HCT116 (cell line): ENCODE results near the gene MUC22. TPM values are rescaled to one million over a fixed set of nuclear protein-coding genes. Genes with fewer than 3 reads are reported as not detected.

Experiments used
- ATAC-seq: fragments of 200-7000 bp; cut with Tn5 transposase; 2 replicates; pipeline ENCODE4 v1.9.1; 2020; ENCODE audit warnings: mild to moderate bottlenecking, moderate library complexity
- BruUV-seq: library from RNA; stranded (reverse); fragments of 400-500 nt; replicated peaks from 2 replicates; lab custom pipeline; 2021; lab: Mats Ljungman, UMichigan
- CTCF ChIA-PET: fragments of 300-600 bp; sonication (Branson Sonifier 250); formaldehyde crosslinking; loops from one replicate; lab custom pipeline; 2021; ENCODE audit warnings: antibody characterized with exemption; lab: Charles Lee
- POLR2A ChIA-PET: fragments of 300-600, 350-600 bp; sonication (Branson Sonifier 250); formaldehyde crosslinking; loops from one replicate; lab custom pipeline; 2021; ENCODE audit warnings: antibody characterized with exemption; lab: Charles Lee
- RAD21 ChIA-PET, 2 experiments: fragments of 300-600 bp; sonication (Branson Sonifier 250); formaldehyde crosslinking; loops; one replicate each; lab custom pipeline; 2023; ENCODE audit warnings: low total read pairs in 2 of 2; ENCODE audit not compliant: uncharacterized antibody in 2 of 2, unreplicated experiment in 2 of 2, low non-redundant PET in 1 of 2; lab: Charles Lee
- DNase-seq: peaks from one replicate; pipeline ENCODE4 v3.0.0-alpha.2; 2010; ENCODE audit warnings: low read depth, low spot score
- H2AFZ ChIP-seq: fragments of 200-600 bp; shearing (Covaris generic), sonication (generic); 2 replicates; pipeline ENCODE4 v1.6.1; 2017; ENCODE audit warnings: low read depth, mixed run types, mixed read lengths, antibody characterized with exemption, low read length; ENCODE audit not compliant: poor library complexity, severe bottlenecking
- H3K27ac ChIP-seq: 2 replicates; pipeline ENCODE4 v1.5.1; 2012; ENCODE audit warnings: low read depth, low read length
- H3K27me3 ChIP-seq: fragments of 200-600 bp; sonication (generic); 2 replicates; pipeline ENCODE4 v1.6.1; 2016; ENCODE audit warnings: mixed run types, low read length, mixed read lengths; ENCODE audit not compliant: insufficient read depth
- H3K36me3 ChIP-seq, 2 experiments: fragments of 200-500 bp in 1 of 2; fragments of 200-600 bp in 1 of 2; sonication (Bioruptor generic) in 1 of 2; sonication (generic) in 1 of 2; 2 replicates each; pipeline versions ENCODE4 v1.5.1 to v1.6.1; 2014 to 2016; ENCODE audit warnings: low read length in 2 of 2, inconsistent platforms in 1 of 2, mixed read lengths in 1 of 2, mixed run types in 1 of 2; ENCODE audit not compliant: insufficient read depth in 2 of 2, control insufficient read depth in 1 of 2
- H3K4me1 ChIP-seq, 2 experiments: fragments of 200-600 bp in 1 of 2; sonication (generic) in 1 of 2; 2 replicates each; pipeline versions ENCODE4 v1.5.1 to v1.6.1; 2012 to 2017; ENCODE audit warnings: low read length in 2 of 2, inconsistent platforms in 1 of 2, mild to moderate bottlenecking in 1 of 2, mixed read lengths in 1 of 2, mixed run types in 1 of 2, moderate library complexity in 1 of 2; ENCODE audit not compliant: insufficient read depth in 2 of 2, control insufficient read depth in 1 of 2
- H3K4me2 ChIP-seq: fragments of 200-600 bp; sonication (generic); 2 replicates; pipeline ENCODE4 v1.6.1; 2017; ENCODE audit warnings: mixed run types, low read length, mixed read lengths
- H3K4me3 ChIP-seq, 2 experiments: fragments of 200-600 bp in 1 of 2; sonication (generic) in 1 of 2; replicated peaks in 1 of 2; 2 replicates each; pipeline ENCODE4 v1.5.1; 2011 to 2016; ENCODE audit warnings: low read length in 2 of 2, control low read depth in 1 of 2, low read depth in 1 of 2, mild to moderate bottlenecking in 1 of 2, mixed read lengths in 1 of 2, mixed run types in 1 of 2
- H3K79me2 ChIP-seq: fragments of 200-600 bp; sonication (generic); 2 replicates; pipeline ENCODE4 v1.6.1; 2017; ENCODE audit warnings: mild to moderate bottlenecking, mixed run types, low read length, moderate library complexity, mixed read lengths; ENCODE audit not compliant: insufficient read depth
- H3K9ac ChIP-seq: fragments of 200-600 bp; sonication (generic); 2 replicates; pipeline ENCODE4 v1.6.1; 2016; ENCODE audit warnings: low read length, mixed read lengths
- H3K9me2 ChIP-seq: fragments of 200-600 bp; sonication (generic), shearing (Covaris generic); 2 replicates; pipeline ENCODE4 v1.6.1; 2017; ENCODE audit warnings: mixed run types, mild to moderate bottlenecking, moderate library complexity; ENCODE audit not compliant: insufficient read depth
- H3K9me3 ChIP-seq, 2 experiments: fragments of 200-500 bp in 1 of 2; fragments of 200-600 bp in 1 of 2; sonication (Bioruptor generic) in 1 of 2; sonication (generic) in 1 of 2; 2 replicates each; pipeline ENCODE4 v1.6.1; 2014 to 2017; ENCODE audit warnings: low read length in 2 of 2, mixed read lengths in 2 of 2, inconsistent platforms in 1 of 2, low read depth in 1 of 2, mild to moderate bottlenecking in 1 of 2, mixed run types in 1 of 2, moderate library complexity in 1 of 2; ENCODE audit not compliant: control insufficient read depth in 1 of 2, insufficient read depth in 1 of 2
- H4K20me1 ChIP-seq: fragments of 200-600 bp; sonication (generic), shearing (Covaris generic); 2 replicates; pipeline ENCODE4 v1.6.1; 2017; ENCODE audit warnings: mixed run types, mild to moderate bottlenecking, moderate library complexity; ENCODE audit not compliant: insufficient read depth
- ATF3 ChIP-seq: IDR thresholded peaks from 2 replicates; pipeline ENCODE4 v1.6.1; 2012
- CBX3 ChIP-seq: IDR thresholded peaks from 2 replicates; pipeline ENCODE4 v1.6.1; 2012; ENCODE audit warnings: low read depth
- CEBPB ChIP-seq: IDR thresholded peaks from 2 replicates; pipeline ENCODE4 v1.6.1; 2012; ENCODE audit warnings: low read depth
- EZH2 ChIP-seq: fragments of 200-600 bp; sonication (generic); IDR thresholded peaks from 2 replicates; pipeline ENCODE4 v1.6.1; 2017; ENCODE audit warnings: antibody characterized with exemption, mixed run types
- EZH2phosphoT487 ChIP-seq: fragments of 200-600 bp; IDR thresholded peaks from 2 replicates; pipeline ENCODE4 v1.6.1; 2018; ENCODE audit warnings: antibody characterized with exemption, borderline replicate concordance
- FOSL1 ChIP-seq: IDR thresholded peaks from 2 replicates; pipeline ENCODE4 v1.6.1; 2012; ENCODE audit warnings: low read depth
- POLR2A ChIP-seq: IDR thresholded peaks from 2 replicates; pipeline ENCODE4 v1.7.0; 2011; ENCODE audit warnings: borderline replicate concordance; ENCODE audit not compliant: insufficient read depth, insufficient read length; ENCODE audit errors: extremely low read depth
- REST ChIP-seq: IDR thresholded peaks from 2 replicates; pipeline ENCODE4 v1.6.1; 2012; ENCODE audit warnings: low read depth
- SIN3A ChIP-seq: IDR thresholded peaks from 2 replicates; pipeline ENCODE4 v1.6.1; 2012; ENCODE audit warnings: low read depth
- SP1 ChIP-seq: IDR thresholded peaks from 2 replicates; pipeline ENCODE4 v1.6.1; 2012; ENCODE audit warnings: low read depth
- SRF ChIP-seq: IDR thresholded peaks from 2 replicates; pipeline ENCODE4 v1.6.1; 2012; ENCODE audit warnings: low read depth
- ZFX ChIP-seq: fragments of 450-650 bp; IDR thresholded peaks from 2 replicates; pipeline ENCODE4 v1.6.1; 2017
- intact Hi-C: fragments of 100-400 bp; cut with micrococcal nuclease; formaldehyde crosslinking; loops from 2 replicates; pipeline ENCODE4 v1.10.0; 2022
- total RNA-seq: library from RNA; stranded (reverse); gene quantifications from one replicate; pipeline ENCODE4 v1.2.1, GENCODE V29; 2021; ENCODE audit not compliant: unreplicated experiment
- TF ChIP-seq, protein P1 (sequence below), 3 experiments: fragments of 200-600 bp in 1 of 3; sonication (generic) in 1 of 3; IDR thresholded peaks in 2 of 3; conservative IDR thresholded peaks in 1 of 3; 2 replicates each; pipeline ENCODE4 v1.5.1; 2012 to 2017; ENCODE audit warnings: low read depth in 2 of 3, low read length in 2 of 3, antibody characterized with exemption in 1 of 3, borderline replicate concordance in 1 of 3, control low read depth in 1 of 3, mild to moderate bottlenecking in 1 of 3, mixed read lengths in 1 of 3, mixed run types in 1 of 3, moderate library complexity in 1 of 3; ENCODE audit not compliant: insufficient read depth in 1 of 3

The MUC22 gene
- total RNA-seq, 1 experiment from 2014 or later = not detected

DNA sequence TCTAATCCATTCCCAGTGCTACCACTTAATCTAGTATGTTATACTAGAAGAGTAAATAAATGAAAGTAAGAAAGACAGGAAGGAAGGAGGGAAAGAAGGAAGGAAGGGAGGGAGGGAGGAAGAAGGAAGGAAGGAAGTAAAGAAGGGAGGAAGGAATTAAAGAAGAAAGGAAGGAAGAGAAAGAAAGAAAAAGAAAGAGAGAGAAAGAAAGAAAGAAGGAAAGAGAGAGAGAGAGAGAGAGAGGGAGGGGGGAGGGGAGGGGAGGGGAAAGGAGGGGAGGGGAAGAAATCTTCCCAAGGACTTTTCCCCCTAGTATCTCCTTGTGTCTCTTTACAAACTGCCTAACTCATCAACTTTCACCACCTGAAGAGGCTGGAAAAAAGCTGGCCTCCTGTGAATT lies 47.6 kb upstream of the MUC22 start:
- Histone ChIP-seq H3K9ac (no peak overlapping the region), H4K20me1 (no peaks in the 10 kb centered on the region), H3K4me3 (no peak overlapping the region), H3K79me2 (no peaks in the 10 kb centered on the region), H3K27me3 (no peaks in the 10 kb centered on the region), H3K4me2 (no peak overlapping the region), H3K9me3 (no peaks in the 10 kb centered on the region), H3K9me2 (no peaks in the 10 kb centered on the region), H3K36me3 (no peaks in the 10 kb centered on the region), H2AFZ (no peak overlapping the region), H3K27ac (no peak overlapping the region), H3K4me1 (no peaks in the 10 kb centered on the region; a peak in 1 of 4 replicates)
- ChIA-PET POLR2A (no interaction called here), CTCF (no interaction called here), RAD21 (no interaction called here)
- ATAC-seq = no peak
- no TSS peak for BruUV-seq
- TF ChIP-seq EZH2phosphoT487 = no peak
- no peak for TF ChIP-seq SP1
- no peak for TF ChIP-seq FOSL1
- TF ChIP-seq EZH2 = no peak
- TF ChIP-seq POLR2A = no peak
- TF ChIP-seq CBX3 = no peak
- TF ChIP-seq ZFX = no peak
- TF ChIP-seq ATF3 = no peak
- no peak for TF ChIP-seq SIN3A
- no peak for TF ChIP-seq CEBPB
- TF ChIP-seq REST = no peak
- TF ChIP-seq SRF = no peak
- TF ChIP-seq, protein P1, sequence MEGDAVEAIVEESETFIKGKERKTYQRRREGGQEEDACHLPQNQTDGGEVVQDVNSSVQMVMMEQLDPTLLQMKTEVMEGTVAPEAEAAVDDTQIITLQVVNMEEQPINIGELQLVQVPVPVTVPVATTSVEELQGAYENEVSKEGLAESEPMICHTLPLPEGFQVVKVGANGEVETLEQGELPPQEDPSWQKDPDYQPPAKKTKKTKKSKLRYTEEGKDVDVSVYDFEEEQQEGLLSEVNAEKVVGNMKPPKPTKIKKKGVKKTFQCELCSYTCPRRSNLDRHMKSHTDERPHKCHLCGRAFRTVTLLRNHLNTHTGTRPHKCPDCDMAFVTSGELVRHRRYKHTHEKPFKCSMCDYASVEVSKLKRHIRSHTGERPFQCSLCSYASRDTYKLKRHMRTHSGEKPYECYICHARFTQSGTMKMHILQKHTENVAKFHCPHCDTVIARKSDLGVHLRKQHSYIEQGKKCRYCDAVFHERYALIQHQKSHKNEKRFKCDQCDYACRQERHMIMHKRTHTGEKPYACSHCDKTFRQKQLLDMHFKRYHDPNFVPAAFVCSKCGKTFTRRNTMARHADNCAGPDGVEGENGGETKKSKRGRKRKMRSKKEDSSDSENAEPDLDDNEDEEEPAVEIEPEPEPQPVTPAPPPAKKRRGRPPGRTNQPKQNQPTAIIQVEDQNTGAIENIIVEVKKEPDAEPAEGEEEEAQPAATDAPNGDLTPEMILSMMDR (IDR thresholded peaks at IDR 0.05 in 2 of 3, conservative IDR thresholded peaks at IDR 0.05 in 1 of 3; ENCODE audit: borderline replicate concordance in 1 of 3, insufficient read depth in 1 of 3, low read depth in 2 of 3, low read length in 2 of 3) = no peak
- DNase-seq = no peak
- intact Hi-C loops = no loop called here
